Right lobe of liver (tissue), 4 donors: Measurements from ENCODE around the gene UNC5CL.

Experiments
- POLR2A ChIP-seq: fragments of 450-650 bp; IDR thresholded peaks from one replicate; pipeline ENCODE4 v1.6.1; 2017; ENCODE audit warnings: antibody characterized with exemption, mild to moderate bottlenecking
- TF ChIP-seq, protein P1 (sequence below), 4 donors: fragments of 200-600 bp in 3 of 4; fragments of 450-650 bp in 1 of 4; IDR thresholded peaks; one replicate each; pipeline versions ENCODE4 v1.5.1 to v1.8.0; 2016 to 2022; ENCODE audit warnings: antibody characterized with exemption in 4 of 4, mild to moderate bottlenecking in 2 of 4
- donor health status: DM: no; HTN: no; CAD: no.
- donor health status: DM: no; HTN: no; CAD: no.
- donor health status: DM: no; HTN: yes; CAD: no.

DNA sequence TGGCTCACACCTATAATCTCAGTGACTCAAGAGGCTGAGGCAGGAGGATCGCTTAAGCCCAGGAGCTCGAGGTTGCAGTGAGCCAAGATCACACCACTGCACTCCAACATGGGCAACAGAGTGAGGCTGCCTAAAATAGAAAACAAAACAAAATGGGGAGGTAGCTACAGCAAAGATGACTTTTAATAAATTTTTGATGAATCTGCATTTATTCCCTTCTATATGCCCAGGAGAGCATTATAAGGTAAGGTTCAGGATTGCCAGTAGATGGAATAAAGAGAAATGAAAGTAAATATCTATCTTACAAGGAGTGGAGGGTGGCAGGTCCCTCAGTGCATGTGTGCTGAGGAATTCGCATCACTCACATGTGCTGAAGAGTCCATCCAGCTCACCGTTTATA is 24.2 kb downstream of the UNC5CL start:
- TF ChIP-seq, protein P1, sequence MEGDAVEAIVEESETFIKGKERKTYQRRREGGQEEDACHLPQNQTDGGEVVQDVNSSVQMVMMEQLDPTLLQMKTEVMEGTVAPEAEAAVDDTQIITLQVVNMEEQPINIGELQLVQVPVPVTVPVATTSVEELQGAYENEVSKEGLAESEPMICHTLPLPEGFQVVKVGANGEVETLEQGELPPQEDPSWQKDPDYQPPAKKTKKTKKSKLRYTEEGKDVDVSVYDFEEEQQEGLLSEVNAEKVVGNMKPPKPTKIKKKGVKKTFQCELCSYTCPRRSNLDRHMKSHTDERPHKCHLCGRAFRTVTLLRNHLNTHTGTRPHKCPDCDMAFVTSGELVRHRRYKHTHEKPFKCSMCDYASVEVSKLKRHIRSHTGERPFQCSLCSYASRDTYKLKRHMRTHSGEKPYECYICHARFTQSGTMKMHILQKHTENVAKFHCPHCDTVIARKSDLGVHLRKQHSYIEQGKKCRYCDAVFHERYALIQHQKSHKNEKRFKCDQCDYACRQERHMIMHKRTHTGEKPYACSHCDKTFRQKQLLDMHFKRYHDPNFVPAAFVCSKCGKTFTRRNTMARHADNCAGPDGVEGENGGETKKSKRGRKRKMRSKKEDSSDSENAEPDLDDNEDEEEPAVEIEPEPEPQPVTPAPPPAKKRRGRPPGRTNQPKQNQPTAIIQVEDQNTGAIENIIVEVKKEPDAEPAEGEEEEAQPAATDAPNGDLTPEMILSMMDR (IDR thresholded peaks at IDR 0.05), result no peak
- TF ChIP-seq POLR2A, result no peak
